Skeletal muscle satellite cell (primary cell): ENCODE data around the gene KIZ. TPM values are rescaled to one million over a fixed set of nuclear protein-coding genes. Genes with fewer than 3 reads are reported as not detected.

Experiments used
- H3K27me3 ChIP-seq: 2 replicates; pipeline ENCODE4 v1.7.0; 2013; ENCODE audit warnings: low read length; ENCODE audit not compliant: control insufficient read depth, insufficient read depth
- H3K36me3 ChIP-seq: 2 replicates; pipeline ENCODE4 v1.7.0; 2013; ENCODE audit warnings: mild to moderate bottlenecking, control low read depth, low read length; ENCODE audit not compliant: insufficient read depth
- H3K4me1 ChIP-seq: 2 replicates; pipeline ENCODE4 v1.7.0; 2013; ENCODE audit warnings: low read length; ENCODE audit not compliant: control insufficient read depth, insufficient read depth
- H3K4me2 ChIP-seq: 2 replicates; pipeline ENCODE4 v1.7.0; 2013; ENCODE audit warnings: mild to moderate bottlenecking, low read length
- H3K4me3 ChIP-seq: 2 replicates; pipeline ENCODE4 v1.7.0; 2013; ENCODE audit warnings: low read length
- H3K9ac ChIP-seq: 2 replicates; pipeline ENCODE4 v1.7.0; 2013; ENCODE audit warnings: mild to moderate bottlenecking, low read depth, low read length, moderate library complexity
- H3K9me3 ChIP-seq: replicated peaks from 2 replicates; pipeline ENCODE4 v1.7.0; 2013; ENCODE audit warnings: mild to moderate bottlenecking, control low read depth, low read length
- total RNA-seq: library from RNA; depleted of rRNA; stranded (reverse); fragments of >200 nt; gene quantifications from 2 replicates; pipeline ENCODE4 v1.2.3, GENCODE V29; 2012; rRNA removed

KIZ gene
- 8.3 and 13.2 TPM in 2 replicates for total RNA-seq

GRCh38 chr20:21125849-21126580 lies at the start of gene KIZ:
KIZ (plus strand) TSS chr20:21126082; CDS start chr20:21126116, 34 bp downstream.
- peaks cover 6% of the 10 kb centered on the region for H3K4me1 ChIP-seq
- no peaks in the 10 kb centered on the region for H3K36me3 ChIP-seq
- peak within 1 kb of the TSS; percentile 88 for H3K9ac ChIP-seq
- H3K4me3 ChIP-seq: peak within 1 kb of the TSS; percentile 82
- peak within 1 kb of the TSS; percentile 99 for H3K4me2 ChIP-seq
- H3K27me3 ChIP-seq: peaks cover under 1% of the 10 kb centered on the region
- no peaks in the 10 kb centered on the region for H3K9me3 ChIP-seq

- Histone ChIP-seq H3K27me3 (no peaks in the 10 kb centered on the region), H3K9me3 (no peaks in the 10 kb centered on the region), H3K4me2 (no peak overlapping the region), H3K4me1 (no peaks in the 10 kb centered on the region), H3K36me3 (no peaks in the 10 kb centered on the region), H3K9ac (no peak overlapping the region), H3K4me3 (no peak overlapping the region)
Observed at GRCh38 chr20:21077809-21078345, 48.0 kb upstream of the KIZ start.

- Histone ChIP-seq H3K4me1 (no peaks in the 10 kb centered on the region), H3K36me3 (no peaks in the 10 kb centered on the region), H3K9ac (no peak overlapping the region), H3K4me3 (no peak overlapping the region), H3K9me3 (no peaks in the 10 kb centered on the region), H3K27me3 (peaks cover 4% of the 10 kb centered on the region), H3K4me2 (no peak overlapping the region)
Observed at GRCh38 chr20:21082584-21082983, 43.3 kb upstream of the KIZ start.

GRCh38 chr20:21083825-21084325 lies 42.0 kb upstream of the KIZ start:
- H3K4me1 ChIP-seq: no peaks in the 10 kb centered on the region
- no peak overlapping the region for H3K4me3 ChIP-seq
- no peak overlapping the region for H3K4me2 ChIP-seq
- no peaks in the 10 kb centered on the region for H3K9me3 ChIP-seq
- no peaks in the 10 kb centered on the region for H3K36me3 ChIP-seq
- no peak overlapping the region for H3K9ac ChIP-seq
- H3K27me3 ChIP-seq: peaks cover 4% of the 10 kb centered on the region

- Histone ChIP-seq H3K36me3 (no peaks in the 10 kb centered on the region), H3K4me2 (no peak overlapping the region), H3K4me1 (no peaks in the 10 kb centered on the region), H3K9me3 (no peaks in the 10 kb centered on the region), H3K27me3 (peaks cover 33% of the 10 kb centered on the region), H3K4me3 (no peak overlapping the region), H3K9ac (no peak overlapping the region)
Observed at GRCh38 chr20:21087862-21088540, 37.9 kb upstream of the KIZ start.

- Histone ChIP-seq H3K27me3 (peaks cover 43% of the 10 kb centered on the region), H3K4me1 (no peaks in the 10 kb centered on the region), H3K4me2 (no peak overlapping the region)
Observed at GRCh38 chr20:21089391-21089790, 36.5 kb upstream of the KIZ start.

GRCh38 chr20:21090111-21090618 lies 35.7 kb upstream of the KIZ start:
- Histone ChIP-seq H3K9ac (no peak overlapping the region), H3K27me3 (peaks cover 44% of the 10 kb centered on the region), H3K4me3 (no peak overlapping the region), H3K4me1 (no peaks in the 10 kb centered on the region), H3K9me3 (no peaks in the 10 kb centered on the region), H3K36me3 (no peaks in the 10 kb centered on the region), H3K4me2 (no peak overlapping the region)

More at GRCh38 chr20:21089391-21089790, 36.5 kb upstream of the KIZ start:
- no peaks in the 10 kb centered on the region for H3K36me3 ChIP-seq
- H3K9me3 ChIP-seq: no peaks in the 10 kb centered on the region
- no peak overlapping the region for H3K9ac ChIP-seq
- no peak overlapping the region for H3K4me3 ChIP-seq

- Histone ChIP-seq H3K9me3 (no peaks in the 10 kb centered on the region), H3K9ac (no peak overlapping the region), H3K4me2 (no peak overlapping the region), H3K4me3 (no peak overlapping the region), H3K27me3 (peaks cover 47% of the 10 kb centered on the region), H3K36me3 (no peaks in the 10 kb centered on the region), H3K4me1 (no peaks in the 10 kb centered on the region)
Observed at GRCh38 chr20:21090721-21091120, 35.2 kb upstream of the KIZ start.

- Histone ChIP-seq H3K36me3 (no peaks in the 10 kb centered on the region), H3K9me3 (no peaks in the 10 kb centered on the region), H3K4me2 (no peak overlapping the region), H3K9ac (no peak overlapping the region), H3K4me1 (no peaks in the 10 kb centered on the region), H3K27me3 (peaks cover 63% of the 10 kb centered on the region), H3K4me3 (no peak overlapping the region)
Observed at GRCh38 chr20:21092806-21093205, 33.1 kb upstream of the KIZ start.

- no peaks in the 10 kb centered on the region for H3K9me3 ChIP-seq
- peaks cover 80% of the 10 kb centered on the region for H3K27me3 ChIP-seq
- H3K36me3 ChIP-seq: no peaks in the 10 kb centered on the region
- H3K4me2 ChIP-seq: no peak overlapping the region
- H3K4me1 ChIP-seq: peaks cover 7% of the 10 kb centered on the region
- H3K4me3 ChIP-seq: no peak overlapping the region
- H3K9ac ChIP-seq: no peak overlapping the region
Observed at GRCh38 chr20:21096321-21097043, 29.4 kb upstream of the KIZ start.
